GM20000 (cell line): ENCODE data around the gene CLTCL1.

Experiments used
- DNase-seq: peaks from one replicate; pipeline ENCODE4 v3.0.0; 2012; ENCODE audit warnings: low spot score
- CTCF ChIP-seq: IDR thresholded peaks from 2 replicates; pipeline ENCODE4 v1.5.1; 2012; ENCODE audit warnings: mild to moderate bottlenecking, control low read depth; ENCODE audit errors: extremely low read depth, missing control alignments

Gene CLTCL1

GRCh38 chr22:19197997-19198865 is 93.3 kb downstream of the CLTCL1 start:
- no peak for TF ChIP-seq CTCF
- no peak for DNase-seq

GRCh38 chr22:19196841-19197612 is 94.5 kb downstream of the CLTCL1 start:
- TF ChIP-seq CTCF = no peak
- DNase-seq = no peak

- no peak for TF ChIP-seq CTCF
- DNase-seq = peak; percentile 46
These were observed 95.5 kb downstream of the CLTCL1 start for GRCh38 chr22:19195796-19196731.

- no peak for TF ChIP-seq CTCF
- no peak for DNase-seq
These were observed 96.6 kb downstream of the CLTCL1 start for GRCh38 chr22:19194766-19195536.

GRCh38 chr22:19193879-19194278 is 97.6 kb downstream of the CLTCL1 start:
- no peak for TF ChIP-seq CTCF
- no peak for DNase-seq

- DNase-seq = no peak
- no peak for TF ChIP-seq CTCF
These were observed 103.6 kb downstream of the CLTCL1 start for GRCh38 chr22:19187716-19188563.
